ENCODE results near the gene SLC45A1. TPM values are rescaled to one million over a fixed set of nuclear protein-coding genes. Genes with fewer than 3 reads are reported as not detected.

SLC45A1 gene
- total RNA-seq, 2 experiments from 2014 or later: 0.48 to 0.49 TPM

GRCh38 chr1:8293118-8293517 lies 24.8 kb upstream of the SLC45A1 start:
- Mint-ChIP-seq H3K27ac (no peak overlapping the region), H3K36me3 (ENCODE audit: low read depth) (no peaks in the 10 kb centered on the region), H3K9me3 (ENCODE audit: low read depth) (no peaks in the 10 kb centered on the region), H3K4me3 (no peak overlapping the region), H3K4me1 (no peaks in the 10 kb centered on the region), H3K27me3 (no peaks in the 10 kb centered on the region)
- no peak for DNase-seq
- intact Hi-C loops (cut with DNase I, micrococcal nuclease): no loop called here
- POLR2A ChIA-PET: no interaction called here
- CTCF ChIA-PET: interaction anchor here (0.7 kb wide), 1 partner anchor 17 kb away, joined by 3 read pairs; no protein-coding TSS in a partner anchor
- no peak for ATAC-seq

- no peaks in the 10 kb centered on the region for H3K4me1 Mint-ChIP-seq
- no peaks in the 10 kb centered on the region for H3K9me3 Mint-ChIP-seq (ENCODE audit: low read depth)
- no peak for DNase-seq
- POLR2A ChIA-PET: no interaction called here
- H3K27ac Mint-ChIP-seq: no peak overlapping the region
- ATAC-seq: no peak
- no peaks in the 10 kb centered on the region for H3K36me3 Mint-ChIP-seq (ENCODE audit: low read depth)
- intact Hi-C loops (cut with DNase I, micrococcal nuclease): no loop called here
- no peak overlapping the region for H3K4me3 Mint-ChIP-seq
- CTCF ChIA-PET: no interaction called here
- no peaks in the 10 kb centered on the region for H3K27me3 Mint-ChIP-seq
Measured at GRCh38 chr1:8293641-8294169, 24.2 kb upstream of the SLC45A1 start.

GRCh38 chr1:8294170-8294697 lies 23.7 kb upstream of the SLC45A1 start:
- Mint-ChIP-seq H3K4me3 (no peak overlapping the region), H3K4me1 (no peaks in the 10 kb centered on the region), H3K9me3 (ENCODE audit: low read depth) (no peaks in the 10 kb centered on the region), H3K36me3 (ENCODE audit: low read depth) (no peaks in the 10 kb centered on the region), H3K27me3 (peaks cover 1% of the 10 kb centered on the region), H3K27ac (no peak overlapping the region)
- POLR2A ChIA-PET: no interaction called here
- no peak for ATAC-seq
- no peak for DNase-seq
- intact Hi-C loops (cut with DNase I, micrococcal nuclease): no loop called here
- CTCF ChIA-PET: interaction anchor here (1.6 kb wide), 1 partner anchor 279 kb away, joined by 4 read pairs; no protein-coding TSS in a partner anchor

GRCh38 chr1:8297245-8297644 lies 20.7 kb upstream of the SLC45A1 start:
- DNase-seq (no peak), ATAC-seq (no peak)
- ChIA-PET POLR2A (no interaction called here), CTCF (no interaction called here)
- Mint-ChIP-seq H3K4me3 (no peak overlapping the region), H3K4me1 (no peaks in the 10 kb centered on the region), H3K9me3 (ENCODE audit: low read depth) (no peaks in the 10 kb centered on the region), H3K36me3 (ENCODE audit: low read depth) (no peaks in the 10 kb centered on the region), H3K27me3 (peaks cover 7% of the 10 kb centered on the region), H3K27ac (no peak overlapping the region)
- intact Hi-C loops (cut with DNase I, micrococcal nuclease): no loop called here

- ChIA-PET CTCF (no interaction called here), POLR2A (no interaction called here)
- H3K27ac Mint-ChIP-seq: no peak overlapping the region
- DNase-seq: no peak
- H3K4me1 Mint-ChIP-seq: no peaks in the 10 kb centered on the region
- H3K36me3 Mint-ChIP-seq (ENCODE audit: low read depth): no peaks in the 10 kb centered on the region
- no peak for ATAC-seq
- H3K9me3 Mint-ChIP-seq (ENCODE audit: low read depth): no peaks in the 10 kb centered on the region
- intact Hi-C loops (cut with DNase I, micrococcal nuclease): no loop called here
- peaks cover 14% of the 10 kb centered on the region for H3K27me3 Mint-ChIP-seq
- no peak overlapping the region for H3K4me3 Mint-ChIP-seq
Measured at GRCh38 chr1:8299963-8300362, 18.0 kb upstream of the SLC45A1 start.

GRCh38 chr1:8302081-8302956 lies 15.6 kb upstream of the SLC45A1 start:
- CTCF ChIA-PET: interaction anchor here (0.8 to 2.3 kb wide), 6 partner anchors 12 to 287 kb away, joined by 3 to 11 read pairs (median 4); no protein-coding TSS in a partner anchor
- H3K27ac Mint-ChIP-seq: no peak overlapping the region

GRCh38 chr1:8303141-8303540 lies 14.8 kb upstream of the SLC45A1 start:
- Mint-ChIP-seq H3K4me1 (no peaks in the 10 kb centered on the region), H3K4me3 (no peak overlapping the region), H3K27me3 (peaks cover 14% of the 10 kb centered on the region), H3K9me3 (ENCODE audit: low read depth) (no peaks in the 10 kb centered on the region), H3K27ac (no peak overlapping the region), H3K36me3 (ENCODE audit: low read depth) (no peaks in the 10 kb centered on the region)
- ATAC-seq: no peak
- intact Hi-C loops (cut with DNase I, micrococcal nuclease): no loop called here
- POLR2A ChIA-PET: no interaction called here
- CTCF ChIA-PET: interaction anchor here (0.8 to 2.3 kb wide), 5 partner anchors 11 to 288 kb away, joined by 3 to 11 read pairs (median 4); no protein-coding TSS in a partner anchor
- DNase-seq: no peak

More at GRCh38 chr1:8302081-8302956, 15.6 kb upstream of the SLC45A1 start:
- Mint-ChIP-seq H3K4me3 (no peak overlapping the region), H3K27me3 (peaks cover 14% of the 10 kb centered on the region), H3K36me3 (ENCODE audit: low read depth) (no peaks in the 10 kb centered on the region), H3K9me3 (ENCODE audit: low read depth) (no peaks in the 10 kb centered on the region), H3K4me1 (no peaks in the 10 kb centered on the region)
- DNase-seq (no peak), ATAC-seq (no peak)
- POLR2A ChIA-PET: no interaction called here
- intact Hi-C loops (cut with DNase I, micrococcal nuclease): no loop called here

- CTCF ChIA-PET: interaction anchor here (1.6 kb wide), 1 partner anchor 64 kb away, joined by 3 read pairs; no protein-coding TSS in a partner anchor
- no peaks in the 10 kb centered on the region for H3K36me3 Mint-ChIP-seq (ENCODE audit: low read depth)
- no peaks in the 10 kb centered on the region for H3K4me1 Mint-ChIP-seq
- DNase-seq (no peak), ATAC-seq (no peak)
- H3K27ac Mint-ChIP-seq: no peak overlapping the region
- H3K27me3 Mint-ChIP-seq: peaks cover 14% of the 10 kb centered on the region
- H3K4me3 Mint-ChIP-seq: no peak overlapping the region
- no peaks in the 10 kb centered on the region for H3K9me3 Mint-ChIP-seq (ENCODE audit: low read depth)
- POLR2A ChIA-PET: no interaction called here
- intact Hi-C loops (cut with DNase I, micrococcal nuclease): no loop called here
Measured at GRCh38 chr1:8303876-8304275, 14.0 kb upstream of the SLC45A1 start.

- Mint-ChIP-seq H3K36me3 (ENCODE audit: low read depth) (no peaks in the 10 kb centered on the region), H3K4me1 (no peaks in the 10 kb centered on the region), H3K27ac (no peak overlapping the region), H3K9me3 (ENCODE audit: low read depth) (no peaks in the 10 kb centered on the region), H3K27me3 (peaks cover 5% of the 10 kb centered on the region), H3K4me3 (no peak overlapping the region)
- DNase-seq (no peak), ATAC-seq (no peak)
- ChIA-PET CTCF (interaction anchor here (1.2 to 1.9 kb wide), 2 partner anchors 12 to 293 kb away, joined by 3 to 5 read pairs; no protein-coding TSS in a partner anchor), POLR2A (no interaction called here)
- intact Hi-C loops (cut with DNase I, micrococcal nuclease): no loop called here
Measured at GRCh38 chr1:8307628-8308027, 10.3 kb upstream of the SLC45A1 start.

- ChIA-PET CTCF (interaction anchor here (0.9 to 2.6 kb wide), 4 partner anchors 158 to 336 kb away, joined by 3 to 10 read pairs (median 3); no protein-coding TSS in a partner anchor), POLR2A (no interaction called here)
- peaks cover 5% of the 10 kb centered on the region for H3K4me1 Mint-ChIP-seq
- H3K27me3 Mint-ChIP-seq: peaks cover 20% of the 10 kb centered on the region
- H3K36me3 Mint-ChIP-seq (ENCODE audit: low read depth): no peaks in the 10 kb centered on the region
- H3K4me3 Mint-ChIP-seq: no peak overlapping the region
- intact Hi-C loops (cut with DNase I, micrococcal nuclease): loop anchor here in 1 of 2 experiments (5.0 kb wide), 1 partner anchor 294 kb away; no protein-coding TSS in a partner anchor
- no peaks in the 10 kb centered on the region for H3K9me3 Mint-ChIP-seq (ENCODE audit: low read depth)
- ATAC-seq (no peak), DNase-seq (no peak)
- H3K27ac Mint-ChIP-seq: no peak overlapping the region
Measured at GRCh38 chr1:8311068-8311718, 6.7 kb upstream of the SLC45A1 start.
